HG02852 (cell line): ENCODE data around the gene SLC8A1.

Experiments used
- ATAC-seq: cut with Tn5 transposase; IDR thresholded peaks from one replicate; pipeline ENCODE4 v1.9.1; 2021; ENCODE audit warnings: mild to moderate bottlenecking, moderate library complexity; ENCODE audit not compliant: unreplicated experiment

SLC8A1 gene

GRCh38 chr2:40451918-40452605, at the start of gene SLC8A1:
SLC8A1 (minus strand) TSS chr2:40452090.
- ATAC-seq = peak; percentile 41

- ATAC-seq = no peak
Measured at GRCh38 chr2:40499437-40499836, 47.5 kb upstream of the SLC8A1 start.

GRCh38 chr2:40497251-40497859, 45.5 kb upstream of the SLC8A1 start:
- no peak for ATAC-seq

- ATAC-seq = no peak
Measured at GRCh38 chr2:40489678-40489960, 37.7 kb upstream of the SLC8A1 start.

GRCh38 chr2:40488927-40489677, 37.2 kb upstream of the SLC8A1 start:
- ATAC-seq = peak; percentile 50

- no peak for ATAC-seq
Measured at GRCh38 chr2:40488101-40488601, 36.3 kb upstream of the SLC8A1 start.

GRCh38 chr2:40487602-40488001, 35.7 kb upstream of the SLC8A1 start:
- ATAC-seq = no peak

- no peak for ATAC-seq
Measured at GRCh38 chr2:40485854-40486253, 34.0 kb upstream of the SLC8A1 start.

- no peak for ATAC-seq
Measured at GRCh38 chr2:40485318-40485717, 33.4 kb upstream of the SLC8A1 start.

- ATAC-seq = no peak
Measured at GRCh38 chr2:40483549-40484243, 31.8 kb upstream of the SLC8A1 start.

- no peak for ATAC-seq
Measured at GRCh38 chr2:40480596-40480995, 28.7 kb upstream of the SLC8A1 start.

- no peak for ATAC-seq
Measured at GRCh38 chr2:40480073-40480472, 28.2 kb upstream of the SLC8A1 start.

GRCh38 chr2:40477361-40477760, 25.5 kb upstream of the SLC8A1 start:
- ATAC-seq = no peak

GRCh38 chr2:40476436-40476835, 24.5 kb upstream of the SLC8A1 start:
- ATAC-seq = no peak

GRCh38 chr2:40474306-40474705, 22.4 kb upstream of the SLC8A1 start:
- ATAC-seq = no peak

GRCh38 chr2:40471866-40472265, 20.0 kb upstream of the SLC8A1 start:
- no peak for ATAC-seq

GRCh38 chr2:40470822-40471813, 19.2 kb upstream of the SLC8A1 start:
- no peak for ATAC-seq

- no peak for ATAC-seq
Measured at GRCh38 chr2:40466935-40467572, 15.2 kb upstream of the SLC8A1 start.

GRCh38 chr2:40466332-40466906, 14.5 kb upstream of the SLC8A1 start:
- no peak for ATAC-seq
